ENCODE measurements around the gene RIPOR3. TPM values are rescaled to one million over a fixed set of nuclear protein-coding genes. Genes with fewer than 3 reads are reported as not detected.
A peak's percentile ranks its signal among the peaks of the same experiment; 100 is the strongest.

Gene RIPOR3
- total and polyA plus RNA-seq, 11 donors = 2.4 to 20.7 (median 4.9) TPM

DNA sequence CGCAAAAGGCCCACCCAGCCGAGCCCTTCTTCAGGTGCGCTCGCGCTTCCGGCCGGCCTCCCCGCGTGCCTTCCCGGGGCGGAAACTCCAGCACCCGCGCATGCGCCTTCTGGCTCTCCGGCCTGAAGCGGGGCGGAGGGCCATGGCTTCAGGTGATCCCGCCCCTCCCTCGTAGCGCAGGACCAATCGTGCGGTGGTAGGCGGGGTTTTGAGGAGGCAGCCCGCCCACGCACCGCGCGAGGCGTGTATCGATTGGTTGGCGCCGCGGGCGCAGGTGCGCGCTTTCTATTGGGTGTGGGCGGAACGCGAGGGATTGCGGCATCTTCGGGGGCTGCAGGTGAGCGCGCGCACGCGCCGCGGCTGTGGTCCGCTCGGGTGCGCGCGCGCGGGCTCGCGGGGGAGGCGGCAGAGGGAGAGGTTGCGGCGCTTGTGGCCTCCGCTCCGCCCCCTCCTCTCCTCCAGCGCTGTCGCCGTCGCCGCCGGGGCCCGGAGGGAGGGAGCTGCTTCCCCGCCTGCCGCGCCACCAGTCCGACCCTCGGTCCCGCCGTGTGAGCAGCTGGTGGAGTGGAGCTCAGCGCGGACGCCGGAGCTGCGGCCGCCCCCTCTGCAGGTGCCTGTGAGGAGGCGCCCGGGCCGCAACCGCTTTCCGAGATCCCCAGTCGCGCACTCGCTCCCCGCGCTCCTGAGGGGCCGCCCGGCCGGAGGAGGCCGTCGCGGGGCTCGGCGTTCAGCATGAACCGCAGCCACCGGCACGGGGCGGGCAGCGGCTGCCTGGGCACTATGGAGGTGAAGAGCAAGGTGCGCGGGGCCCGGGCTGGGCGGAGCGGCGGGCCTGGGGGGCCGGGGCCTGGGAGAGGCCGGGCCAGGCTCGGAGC, 40.0 kb upstream of the RIPOR3 start, which contains the start of gene PARD6B:
Gene PARD6B, plus strand, starts transcription at position 526 of the 875 bp plus-strand sequence. Its CDS starts 207 bp downstream, at position 733.
- 0 to 2% (median 0%) methylated on average over 7 to 114 of the region's 114 CpGs for WGBS, 4 donors
- peak within 1 kb of the TSS; percentile 33 to 95 (median 82) for H3K27ac ChIP-seq
- no peaks in the 10 kb centered on the region for H3K36me3 ChIP-seq
- intact Hi-C loops (cut with DNase I) = loop anchor here in 2 of 10 donors (10.0 kb wide), 1 partner anchor 546 kb away; no protein-coding TSS in a partner anchor
- DNase-seq (peak; percentile 95 to 98 (median 97)), ATAC-seq (peak; percentile 97 to 99 (median 98))
- H3K4me1 ChIP-seq = peaks cover 0 to 41% (median 8%) of the 10 kb centered on the region in 12 donors
- TF ChIP-seq POLR2A (IDR thresholded peaks at IDR 0.05) = peak in 1 of 2 donors; percentile 74
- TF ChIP-seq, protein P1, sequence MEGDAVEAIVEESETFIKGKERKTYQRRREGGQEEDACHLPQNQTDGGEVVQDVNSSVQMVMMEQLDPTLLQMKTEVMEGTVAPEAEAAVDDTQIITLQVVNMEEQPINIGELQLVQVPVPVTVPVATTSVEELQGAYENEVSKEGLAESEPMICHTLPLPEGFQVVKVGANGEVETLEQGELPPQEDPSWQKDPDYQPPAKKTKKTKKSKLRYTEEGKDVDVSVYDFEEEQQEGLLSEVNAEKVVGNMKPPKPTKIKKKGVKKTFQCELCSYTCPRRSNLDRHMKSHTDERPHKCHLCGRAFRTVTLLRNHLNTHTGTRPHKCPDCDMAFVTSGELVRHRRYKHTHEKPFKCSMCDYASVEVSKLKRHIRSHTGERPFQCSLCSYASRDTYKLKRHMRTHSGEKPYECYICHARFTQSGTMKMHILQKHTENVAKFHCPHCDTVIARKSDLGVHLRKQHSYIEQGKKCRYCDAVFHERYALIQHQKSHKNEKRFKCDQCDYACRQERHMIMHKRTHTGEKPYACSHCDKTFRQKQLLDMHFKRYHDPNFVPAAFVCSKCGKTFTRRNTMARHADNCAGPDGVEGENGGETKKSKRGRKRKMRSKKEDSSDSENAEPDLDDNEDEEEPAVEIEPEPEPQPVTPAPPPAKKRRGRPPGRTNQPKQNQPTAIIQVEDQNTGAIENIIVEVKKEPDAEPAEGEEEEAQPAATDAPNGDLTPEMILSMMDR (IDR thresholded peaks at IDR 0.05) = no peak
- no peaks in the 10 kb centered on the region for H3K9me3 ChIP-seq
- H3K27me3 ChIP-seq = peaks cover 0 to 18% (median 0%) of the 10 kb centered on the region in 9 donors
- H3K4me3 ChIP-seq = peak within 1 kb of the TSS; percentile 60 to 95 (median 78)

DNA sequence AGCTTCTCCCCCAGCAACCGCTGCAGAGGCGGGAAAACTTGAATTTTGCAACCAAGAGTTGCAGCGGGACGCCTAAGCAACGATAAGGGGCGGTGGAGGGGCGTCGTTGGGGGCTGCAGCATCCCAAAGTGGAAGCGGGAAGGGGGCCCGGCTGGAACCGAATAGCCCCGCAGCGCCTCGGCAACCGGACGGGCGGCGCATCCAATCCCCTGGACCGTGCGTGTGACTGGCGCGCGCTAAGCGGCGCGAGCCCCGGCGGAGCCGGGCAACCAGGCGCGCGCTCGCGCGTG, 39.4 kb upstream of the RIPOR3 start:
- Histone ChIP-seq H3K27me3 (peaks cover 0 to 18% (median 0%) of the 10 kb centered on the region in 9 donors), H3K27ac (peak overlapping the region in 11 of 12 donors; percentile 37 to 95 (median 64)), H3K4me3 (peak overlapping the region; percentile 60 to 95 (median 78)), H3K36me3 (no peaks in the 10 kb centered on the region), H3K4me1 (peaks cover 0 to 41% (median 8%) of the 10 kb centered on the region in 12 donors), H3K9me3 (no peaks in the 10 kb centered on the region)
- DNase-seq (no peak), ATAC-seq (no peak)
- 0 to 2% (median 1%) methylated on average over 6 to 35 of the region's 35 CpGs for WGBS, 4 donors
- no peak for TF ChIP-seq POLR2A (IDR thresholded peaks at IDR 0.05)
- TF ChIP-seq, protein P1 (IDR thresholded peaks at IDR 0.05) = no peak
- intact Hi-C loops (cut with DNase I) = loop anchor here in 2 of 10 donors (10.0 kb wide), 1 partner anchor 546 kb away; no protein-coding TSS in a partner anchor

DNA sequence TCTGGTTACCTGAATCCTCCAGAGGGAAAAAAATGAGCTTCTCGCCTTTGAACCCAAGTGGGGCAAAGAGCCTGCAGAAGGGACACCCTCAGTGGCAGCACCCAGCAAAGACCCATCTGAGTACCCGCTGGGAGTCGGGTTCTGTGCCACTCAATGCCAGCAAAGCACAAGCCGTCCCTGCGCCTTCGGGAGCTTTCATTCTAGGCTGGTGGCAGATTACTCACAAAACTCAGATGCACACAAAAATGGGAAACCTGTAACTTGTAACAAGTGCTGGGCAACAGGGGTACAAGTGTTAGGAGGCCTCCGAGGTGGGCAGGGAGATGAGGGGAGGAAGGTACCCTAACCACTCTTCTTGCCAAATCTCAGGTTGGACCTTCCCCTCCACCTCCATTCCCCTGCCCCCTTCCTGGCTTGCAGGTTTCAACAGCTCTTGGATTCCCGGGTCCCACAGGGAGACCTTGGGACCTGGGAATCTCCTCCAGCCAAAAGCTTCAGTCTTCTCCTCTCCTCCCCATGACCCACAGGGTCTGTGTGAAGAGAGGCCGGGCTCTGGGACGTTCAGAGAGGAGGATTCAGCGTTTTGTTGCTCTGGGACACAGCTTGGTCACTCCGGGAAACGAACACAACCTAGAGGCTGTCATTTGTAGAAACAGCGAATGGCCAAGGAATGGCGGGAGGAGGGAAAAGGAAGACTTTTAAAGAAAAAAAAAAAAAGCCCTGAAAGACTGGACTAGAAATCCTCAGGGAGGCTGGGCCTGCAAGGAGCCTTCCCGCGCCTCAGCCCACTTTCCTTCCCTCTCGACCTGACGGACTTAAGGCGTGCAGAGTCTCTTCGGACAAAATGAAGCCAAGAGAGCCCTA, 38.8 kb upstream of the RIPOR3 start:
- peak overlapping the region; percentile 60 to 95 (median 78) for H3K4me3 ChIP-seq
- no peaks in the 10 kb centered on the region for H3K9me3 ChIP-seq
- intact Hi-C loops (cut with DNase I) = loop anchor here in 2 of 10 donors (10.0 kb wide), 1 partner anchor 545 kb away; no protein-coding TSS in a partner anchor
- peak overlapping the region in 11 of 12 donors; percentile 37 to 95 (median 64) for H3K27ac ChIP-seq
- ATAC-seq = peak in 1 of 4 donors; percentile 11
- TF ChIP-seq, protein P1 (IDR thresholded peaks at IDR 0.05) = no peak
- no peak for TF ChIP-seq POLR2A (IDR thresholded peaks at IDR 0.05)
- peaks cover 0 to 18% (median 0%) of the 10 kb centered on the region in 9 donors for H3K27me3 ChIP-seq
- 32 to 38% (median 37%) methylated on average over 21 of the region's 21 CpGs for WGBS, 4 donors
- DNase-seq = no peak
- no peaks in the 10 kb centered on the region for H3K36me3 ChIP-seq
- H3K4me1 ChIP-seq = peaks cover 0 to 47% (median 13%) of the 10 kb centered on the region in 12 donors
